GM21723 (cell line): Measurements from ENCODE around the gene PI4KB.

Source experiments
- ATAC-seq: cut with Tn5 transposase; IDR thresholded peaks from one replicate; pipeline ENCODE4 v1.9.1; 2021; ENCODE audit warnings: mild to moderate bottlenecking, moderate library complexity; ENCODE audit not compliant: unreplicated experiment

PI4KB gene

GRCh38 chr1:151312826-151313225, 14.4 kb downstream of the PI4KB start:
- no peak for ATAC-seq

DNA sequence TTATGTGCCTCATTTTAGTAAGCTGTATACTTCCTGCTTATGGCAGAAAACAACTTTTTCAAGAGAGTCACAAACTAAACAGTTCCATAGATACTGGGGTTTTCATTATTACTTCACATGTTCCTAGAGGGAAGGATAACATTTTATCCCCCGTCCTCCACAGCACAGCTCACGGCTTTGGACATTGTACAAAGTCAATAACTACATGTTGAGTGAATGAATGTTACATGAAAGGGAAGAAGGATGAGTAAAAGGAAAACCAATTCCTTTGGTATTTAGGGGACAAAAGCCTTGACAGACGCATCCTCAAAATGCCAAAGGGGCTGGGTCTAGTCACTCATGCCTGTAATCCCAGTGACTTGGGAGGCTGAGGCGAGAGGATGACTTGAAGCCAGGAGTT, 14.8 kb downstream of the PI4KB start:
- no peak for ATAC-seq

- no peak for ATAC-seq
Measured at GRCh38 chr1:151311589-151312331, 15.5 kb downstream of the PI4KB start.

- ATAC-seq, result no peak
Measured at GRCh38 chr1:151311011-151311410, 16.2 kb downstream of the PI4KB start.

DNA sequence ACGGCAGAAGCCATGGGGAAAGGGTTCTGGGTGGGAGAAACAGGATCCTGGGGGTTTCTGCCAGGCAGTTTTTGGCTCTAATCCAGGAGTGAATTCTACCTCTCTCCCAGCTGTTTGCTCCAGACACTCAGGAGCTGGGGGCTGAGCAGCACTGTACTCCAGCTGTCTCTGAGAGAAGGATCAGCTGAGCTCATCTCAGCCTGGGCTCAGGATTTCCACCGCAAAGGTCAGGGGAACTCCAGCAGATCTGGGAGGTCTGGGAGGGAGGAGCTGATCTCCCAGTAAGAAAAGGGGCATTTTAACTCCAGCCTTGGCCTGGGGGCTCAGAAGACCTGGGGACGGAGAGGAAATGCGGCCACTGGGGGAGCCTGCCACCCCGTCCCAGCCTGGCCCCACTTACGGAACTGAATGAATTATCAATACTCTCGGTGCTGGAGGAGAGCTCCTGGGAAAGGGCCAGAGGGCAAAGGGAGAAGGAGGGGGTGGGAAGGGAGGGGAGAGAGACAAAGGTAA, 17.3 kb downstream of the PI4KB start:
- ATAC-seq, result no peak

- no peak for ATAC-seq
Measured at GRCh38 chr1:151294742-151295462, 32.3 kb downstream of the PI4KB start.

DNA sequence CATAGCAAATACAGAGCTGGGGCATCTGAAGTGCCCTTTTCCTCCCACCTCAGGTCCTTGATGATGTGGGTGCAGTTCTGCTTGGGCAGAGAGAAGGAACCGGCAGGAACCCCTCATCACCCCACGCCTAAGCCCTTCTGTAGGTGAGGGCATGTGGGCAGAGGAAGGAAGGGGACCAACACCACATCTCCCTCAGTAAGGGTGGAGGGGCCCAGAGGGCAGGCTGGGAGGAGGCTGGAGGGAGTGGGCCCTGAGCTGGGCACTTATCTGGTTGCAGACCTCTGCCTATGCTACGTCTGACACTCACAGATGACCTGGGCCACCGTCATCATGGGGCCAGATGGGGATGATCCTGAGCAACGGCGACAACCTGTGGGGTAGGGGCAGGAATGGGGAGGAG, 34.1 kb downstream of the PI4KB start:
- ATAC-seq, result no peak

DNA sequence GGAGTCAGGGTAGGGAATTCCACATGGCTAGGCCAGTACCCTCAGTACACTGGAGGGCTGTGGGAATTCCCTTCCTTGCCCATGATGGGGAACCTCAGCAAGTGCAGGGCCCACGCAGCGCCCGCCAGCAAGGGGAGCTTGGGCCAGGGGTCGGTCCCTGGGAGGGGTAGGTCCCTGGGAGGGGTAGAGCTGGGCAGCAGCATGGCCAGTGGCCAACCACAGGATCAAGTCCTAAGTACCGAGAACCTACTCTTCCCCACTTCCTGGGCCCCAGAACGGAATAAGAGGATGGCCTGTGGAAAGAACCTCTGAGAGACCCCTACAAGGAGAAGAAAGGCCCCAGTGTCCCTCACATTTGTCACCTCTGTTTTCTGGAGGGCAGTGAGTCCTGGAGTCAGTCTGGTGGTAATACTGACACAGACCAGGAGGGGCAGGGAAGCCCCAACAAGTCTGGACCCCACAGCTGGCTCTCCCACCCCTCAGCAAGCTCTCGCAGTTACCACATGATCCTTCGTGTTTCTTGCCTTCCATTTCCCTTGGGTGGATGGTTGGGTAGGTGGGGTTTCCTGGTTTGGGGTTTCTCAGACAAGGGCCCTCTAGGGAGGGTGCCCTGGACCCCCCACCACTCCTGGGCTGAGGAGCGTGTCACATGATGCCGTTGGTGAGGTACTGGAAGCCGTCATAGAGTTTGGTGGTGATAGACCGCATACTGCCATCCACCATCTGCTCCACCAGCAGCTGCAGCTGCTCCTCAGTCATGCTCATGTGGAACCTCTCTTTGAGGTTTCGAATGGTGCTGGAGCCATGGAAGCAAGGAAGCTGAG, 34.8 kb downstream of the PI4KB start:
- no peak for ATAC-seq

DNA sequence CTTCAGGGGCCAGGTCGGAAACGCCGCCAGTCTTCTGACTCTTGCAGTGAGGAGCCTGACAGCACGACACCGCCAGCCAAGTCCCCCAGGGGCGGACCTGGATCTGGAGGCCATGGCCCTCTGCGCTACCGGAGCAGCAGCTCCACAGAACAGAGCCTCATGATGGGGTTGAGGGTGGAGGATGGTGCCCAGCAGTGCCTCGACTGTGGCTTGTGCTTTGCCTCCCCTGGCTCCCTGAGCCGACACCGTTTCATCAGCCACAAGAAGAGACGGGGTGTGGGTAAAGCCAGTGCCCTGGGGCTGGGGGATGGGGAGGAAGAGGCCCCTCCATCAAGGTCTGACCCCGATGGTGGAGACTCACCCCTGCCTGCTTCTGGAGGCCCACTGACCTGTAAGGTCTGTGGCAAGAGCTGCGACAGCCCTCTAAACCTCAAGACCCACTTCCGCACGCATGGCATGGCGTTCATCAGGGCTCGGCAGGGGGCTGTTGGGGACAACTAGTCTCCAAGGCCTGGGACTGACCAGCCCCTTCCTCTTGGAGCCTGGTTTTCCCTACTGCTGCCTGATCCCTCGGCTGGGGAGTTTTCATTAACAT, 36.4 kb downstream of the PI4KB start:
- ATAC-seq, result no peak

DNA sequence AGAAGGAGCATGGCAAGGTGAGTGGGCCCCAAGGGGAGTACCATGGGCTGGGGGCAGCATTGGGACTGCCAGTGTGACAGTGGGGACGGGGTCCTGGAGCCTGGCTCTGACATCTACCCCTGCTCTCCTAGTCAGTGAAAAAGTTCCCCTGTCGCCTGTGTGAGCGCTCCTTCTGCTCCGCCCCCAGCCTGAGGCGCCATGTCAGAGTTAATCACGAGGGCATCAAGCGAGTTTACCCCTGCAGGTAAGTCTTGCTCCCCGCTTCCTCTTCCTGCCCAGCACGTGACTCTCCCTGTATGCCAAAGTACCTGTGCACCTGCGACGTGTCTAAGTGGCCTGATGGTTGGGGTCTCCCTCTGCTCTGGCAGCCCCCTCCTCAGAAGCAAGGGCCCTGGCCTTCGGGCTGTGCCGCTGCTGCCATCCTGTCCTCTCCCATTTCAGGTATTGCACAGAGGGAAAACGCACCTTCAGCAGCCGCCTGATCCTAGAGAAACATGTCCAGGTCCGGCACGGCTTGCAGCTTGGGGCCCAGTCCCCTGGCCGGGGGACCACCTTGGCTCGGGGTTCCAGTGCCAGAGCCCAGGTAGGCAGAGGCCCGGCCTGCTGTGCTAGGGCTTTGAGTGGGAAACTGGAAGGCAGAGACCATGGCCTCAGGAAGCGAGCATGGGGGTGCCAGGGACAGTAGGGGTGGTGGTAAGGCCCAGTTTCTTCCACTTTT, 37.1 kb downstream of the PI4KB start:
- ATAC-seq, result no peak

GRCh38 chr1:151289080-151289935, 37.9 kb downstream of the PI4KB start:
- no peak for ATAC-seq

DNA sequence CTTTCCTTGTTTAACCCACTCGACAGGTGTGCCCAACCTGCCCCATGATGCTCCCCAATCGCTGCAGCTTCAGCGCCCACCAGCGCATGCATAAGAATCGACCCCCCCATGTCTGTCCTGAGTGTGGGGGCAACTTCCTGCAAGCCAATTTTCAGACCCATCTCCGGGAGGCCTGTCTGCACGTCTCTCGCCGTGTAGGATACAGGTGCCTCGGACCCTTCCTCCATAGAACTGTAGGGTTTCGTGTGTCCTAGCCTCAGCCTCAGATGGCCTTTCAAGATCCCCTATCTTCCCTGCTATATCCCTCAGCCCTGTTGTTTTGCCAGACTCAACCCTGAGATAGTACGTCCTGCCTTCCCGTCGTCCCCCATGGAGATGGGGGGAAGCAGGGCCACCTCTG, 38.7 kb downstream of the PI4KB start:
- ATAC-seq, result no peak

DNA sequence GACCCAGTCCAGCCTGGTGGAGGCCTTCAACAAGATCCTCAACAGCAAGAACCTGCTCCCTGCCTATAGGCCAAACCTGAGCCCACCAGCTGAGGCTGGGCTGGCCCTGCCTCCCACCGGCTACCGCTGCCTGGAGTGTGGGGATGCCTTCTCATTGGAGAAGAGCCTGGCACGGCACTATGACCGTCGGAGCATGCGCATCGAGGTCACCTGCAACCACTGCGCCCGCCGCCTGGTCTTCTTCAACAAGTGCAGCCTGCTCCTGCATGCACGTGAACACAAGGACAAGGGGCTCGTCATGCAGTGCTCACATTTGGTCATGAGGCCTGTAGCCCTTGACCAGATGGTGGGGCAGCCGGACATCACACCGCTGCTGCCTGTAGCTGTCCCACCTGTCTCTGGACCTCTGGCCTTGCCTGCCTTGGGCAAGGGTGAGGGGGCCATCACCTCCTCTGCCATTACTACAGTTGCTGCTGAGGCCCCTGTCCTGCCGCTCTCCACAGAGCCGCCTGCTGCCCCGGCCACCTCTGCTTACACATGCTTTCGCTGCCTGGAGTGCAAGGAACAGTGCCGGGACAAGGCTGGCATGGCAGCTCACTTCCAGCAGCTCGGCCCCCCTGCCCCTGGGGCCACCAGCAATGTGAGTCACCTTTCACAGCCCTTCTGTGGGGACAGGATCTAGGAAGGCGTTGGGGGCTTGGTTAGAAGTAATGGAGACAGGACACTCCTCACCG, 39.3 kb downstream of the PI4KB start:
- ATAC-seq, result no peak

- no peak for ATAC-seq
Measured at GRCh38 chr1:151287341-151287699, 39.9 kb downstream of the PI4KB start.

- ATAC-seq, result no peak
Measured at GRCh38 chr1:151286619-151287340, 40.4 kb downstream of the PI4KB start.

DNA sequence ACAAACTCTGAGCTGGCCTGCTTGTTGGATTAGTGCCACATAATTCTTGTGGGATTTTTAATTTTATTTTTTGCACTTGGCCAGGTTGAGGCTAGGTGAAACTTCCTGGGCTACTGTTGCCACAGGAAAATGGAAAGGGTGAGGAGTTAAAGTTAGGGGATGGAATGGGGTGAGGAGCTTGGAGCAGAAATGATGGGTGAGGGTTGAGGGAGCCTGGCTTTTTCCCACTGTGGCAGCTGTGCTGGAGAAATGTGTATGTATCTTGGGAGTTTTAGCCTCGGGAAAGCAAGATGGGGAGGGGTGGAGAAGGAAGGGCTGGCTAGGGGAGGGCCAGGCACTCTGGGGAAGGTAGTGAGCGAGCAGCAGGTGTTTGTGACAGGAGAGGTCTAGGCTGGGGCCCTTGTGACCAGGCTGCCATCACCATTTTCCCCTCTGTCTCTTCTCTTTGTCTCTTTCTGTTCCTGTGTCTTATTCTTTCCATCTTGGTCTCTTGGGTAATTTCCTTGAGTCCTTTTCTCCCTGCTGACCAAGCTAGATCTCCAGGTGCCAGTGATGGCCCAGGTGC, 43.1 kb downstream of the PI4KB start:
- ATAC-seq, result no peak

DNA sequence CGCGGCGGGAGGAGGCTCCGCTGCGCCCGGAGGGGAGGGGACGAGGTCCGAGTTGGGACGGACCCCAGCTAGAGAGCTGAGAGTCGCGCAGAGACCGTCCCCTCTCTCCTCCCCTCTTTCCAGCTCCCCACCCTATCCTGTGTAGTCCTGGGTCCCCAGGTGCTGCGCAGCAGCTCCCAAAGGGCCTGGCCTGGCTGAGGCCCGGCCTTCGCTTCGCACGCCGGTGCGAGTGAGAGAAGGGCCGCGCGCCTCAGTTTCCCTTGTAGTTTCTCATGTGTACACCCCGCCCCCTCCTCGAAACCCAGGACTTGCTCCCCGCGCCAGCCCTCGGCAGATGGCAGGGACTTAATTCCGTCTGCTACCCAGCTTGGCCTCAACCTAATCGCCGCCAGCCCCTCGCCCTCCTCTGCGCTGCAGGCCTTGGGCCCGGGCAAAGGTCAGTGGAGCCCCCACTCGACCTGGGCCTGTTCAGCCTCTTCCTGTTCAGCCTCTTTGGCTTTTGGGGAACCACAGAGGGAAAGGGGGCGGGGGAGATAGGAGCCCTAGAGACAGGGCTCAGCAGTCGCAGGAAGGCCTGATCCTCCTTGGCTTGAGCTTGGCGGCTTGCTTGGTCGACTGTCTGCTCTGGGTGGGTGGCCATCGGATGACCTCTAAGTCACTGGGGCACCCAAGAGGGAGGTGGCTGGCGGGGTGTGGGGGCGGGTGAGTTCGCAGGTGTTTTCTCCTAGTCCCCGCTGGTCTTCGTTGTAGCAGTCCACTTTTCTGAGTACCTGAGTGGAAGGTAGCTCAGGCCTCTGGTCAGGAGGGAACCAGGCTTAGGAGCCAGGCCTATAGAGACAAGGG, 44.1 kb downstream of the PI4KB start:
- no peak for ATAC-seq
